Neural cell (in vitro differentiated cells): ENCODE measurements around the gene FAM118A.

Source experiments
- EP300 ChIP-seq: fragments of 450-650 bp; conservative IDR thresholded peaks from 2 replicates; pipeline ENCODE4 v1.6.1; 2014; ENCODE audit warnings: antibody characterized with exemption, mild to moderate bottlenecking, moderate library complexity; ENCODE audit not compliant: poor library complexity, severe bottlenecking
- EZH2 ChIP-seq: fragments of 200-600, 300-800 bp; shearing (Covaris generic), sonication (generic); IDR thresholded peaks from 2 replicates; pipeline ENCODE4 v1.6.1; 2014; ENCODE audit warnings: antibody characterized with exemption, low read length, borderline replicate concordance, mild to moderate bottlenecking; ENCODE audit not compliant: insufficient read depth, poor library complexity, severe bottlenecking
- POLR2AphosphoS5 ChIP-seq: IDR thresholded peaks from 2 replicates; pipeline ENCODE4 v1.6.1; 2012
- RAD21 ChIP-seq: fragments of 450-650 bp; conservative IDR thresholded peaks from 2 replicates; pipeline ENCODE4 v1.6.1; 2014; ENCODE audit warnings: antibody characterized with exemption, mild to moderate bottlenecking, moderate library complexity
- SMC3 ChIP-seq: fragments of 450-650 bp; conservative IDR thresholded peaks from 2 replicates; pipeline ENCODE4 v1.6.1; 2014; ENCODE audit warnings: antibody characterized with exemption, mild to moderate bottlenecking, moderate library complexity; ENCODE audit not compliant: poor library complexity
- TAF1 ChIP-seq: IDR thresholded peaks from 2 replicates; pipeline ENCODE4 v1.6.1; 2012; ENCODE audit warnings: low read depth
- TF ChIP-seq, protein P1 (sequence below): fragments of 450-650 bp; IDR thresholded peaks from 2 replicates; pipeline ENCODE4 v1.5.1; 2014; ENCODE audit warnings: antibody characterized with exemption, mild to moderate bottlenecking, moderate library complexity; ENCODE audit not compliant: poor library complexity, severe bottlenecking
- TF ChIP-seq, protein P2 (sequence below): IDR thresholded peaks from 2 replicates; pipeline ENCODE4 v1.6.1; 2012; ENCODE audit warnings: borderline replicate concordance

DNA sequence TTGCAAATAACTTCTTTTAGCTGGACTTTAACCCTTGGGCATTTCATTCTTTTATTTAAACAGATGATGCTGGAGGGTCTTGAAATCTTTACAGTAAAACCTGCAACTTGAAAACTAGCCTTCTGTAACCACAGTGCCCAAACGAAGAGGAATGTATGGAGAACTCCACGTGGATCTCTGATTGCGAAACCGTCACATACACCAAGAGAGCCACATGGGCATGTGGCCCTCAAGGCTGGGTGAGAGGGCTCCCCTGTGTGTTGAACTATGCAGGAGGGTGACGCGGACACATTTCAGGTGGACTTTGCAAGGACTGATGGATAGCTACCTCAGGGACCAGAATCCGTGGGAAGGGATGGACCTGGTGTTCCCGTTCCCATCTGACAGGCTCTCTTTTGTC lies 30.6 kb downstream of the FAM118A start:
- TF ChIP-seq, protein P1, sequence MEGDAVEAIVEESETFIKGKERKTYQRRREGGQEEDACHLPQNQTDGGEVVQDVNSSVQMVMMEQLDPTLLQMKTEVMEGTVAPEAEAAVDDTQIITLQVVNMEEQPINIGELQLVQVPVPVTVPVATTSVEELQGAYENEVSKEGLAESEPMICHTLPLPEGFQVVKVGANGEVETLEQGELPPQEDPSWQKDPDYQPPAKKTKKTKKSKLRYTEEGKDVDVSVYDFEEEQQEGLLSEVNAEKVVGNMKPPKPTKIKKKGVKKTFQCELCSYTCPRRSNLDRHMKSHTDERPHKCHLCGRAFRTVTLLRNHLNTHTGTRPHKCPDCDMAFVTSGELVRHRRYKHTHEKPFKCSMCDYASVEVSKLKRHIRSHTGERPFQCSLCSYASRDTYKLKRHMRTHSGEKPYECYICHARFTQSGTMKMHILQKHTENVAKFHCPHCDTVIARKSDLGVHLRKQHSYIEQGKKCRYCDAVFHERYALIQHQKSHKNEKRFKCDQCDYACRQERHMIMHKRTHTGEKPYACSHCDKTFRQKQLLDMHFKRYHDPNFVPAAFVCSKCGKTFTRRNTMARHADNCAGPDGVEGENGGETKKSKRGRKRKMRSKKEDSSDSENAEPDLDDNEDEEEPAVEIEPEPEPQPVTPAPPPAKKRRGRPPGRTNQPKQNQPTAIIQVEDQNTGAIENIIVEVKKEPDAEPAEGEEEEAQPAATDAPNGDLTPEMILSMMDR, result no peak
- TF ChIP-seq POLR2AphosphoS5 (no peak), EZH2 (no peak), TAF1 (no peak), EP300 (no peak), SMC3 (no peak), RAD21 (no peak)
- TF ChIP-seq, protein P2, sequence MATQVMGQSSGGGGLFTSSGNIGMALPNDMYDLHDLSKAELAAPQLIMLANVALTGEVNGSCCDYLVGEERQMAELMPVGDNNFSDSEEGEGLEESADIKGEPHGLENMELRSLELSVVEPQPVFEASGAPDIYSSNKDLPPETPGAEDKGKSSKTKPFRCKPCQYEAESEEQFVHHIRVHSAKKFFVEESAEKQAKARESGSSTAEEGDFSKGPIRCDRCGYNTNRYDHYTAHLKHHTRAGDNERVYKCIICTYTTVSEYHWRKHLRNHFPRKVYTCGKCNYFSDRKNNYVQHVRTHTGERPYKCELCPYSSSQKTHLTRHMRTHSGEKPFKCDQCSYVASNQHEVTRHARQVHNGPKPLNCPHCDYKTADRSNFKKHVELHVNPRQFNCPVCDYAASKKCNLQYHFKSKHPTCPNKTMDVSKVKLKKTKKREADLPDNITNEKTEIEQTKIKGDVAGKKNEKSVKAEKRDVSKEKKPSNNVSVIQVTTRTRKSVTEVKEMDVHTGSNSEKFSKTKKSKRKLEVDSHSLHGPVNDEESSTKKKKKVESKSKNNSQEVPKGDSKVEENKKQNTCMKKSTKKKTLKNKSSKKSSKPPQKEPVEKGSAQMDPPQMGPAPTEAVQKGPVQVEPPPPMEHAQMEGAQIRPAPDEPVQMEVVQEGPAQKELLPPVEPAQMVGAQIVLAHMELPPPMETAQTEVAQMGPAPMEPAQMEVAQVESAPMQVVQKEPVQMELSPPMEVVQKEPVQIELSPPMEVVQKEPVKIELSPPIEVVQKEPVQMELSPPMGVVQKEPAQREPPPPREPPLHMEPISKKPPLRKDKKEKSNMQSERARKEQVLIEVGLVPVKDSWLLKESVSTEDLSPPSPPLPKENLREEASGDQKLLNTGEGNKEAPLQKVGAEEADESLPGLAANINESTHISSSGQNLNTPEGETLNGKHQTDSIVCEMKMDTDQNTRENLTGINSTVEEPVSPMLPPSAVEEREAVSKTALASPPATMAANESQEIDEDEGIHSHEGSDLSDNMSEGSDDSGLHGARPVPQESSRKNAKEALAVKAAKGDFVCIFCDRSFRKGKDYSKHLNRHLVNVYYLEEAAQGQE, result no peak
